ENCODE measurements around the gene SSC5D. TPM values are rescaled to one million over a fixed set of nuclear protein-coding genes. Genes with fewer than 3 reads are reported as not detected.
A peak's percentile ranks its signal among the peaks of the same experiment; 100 is the strongest.

SSC5D gene
- polyA plus RNA-seq, 4 donors = 1.9 to 7.0 (median 3.1) TPM

DNA sequence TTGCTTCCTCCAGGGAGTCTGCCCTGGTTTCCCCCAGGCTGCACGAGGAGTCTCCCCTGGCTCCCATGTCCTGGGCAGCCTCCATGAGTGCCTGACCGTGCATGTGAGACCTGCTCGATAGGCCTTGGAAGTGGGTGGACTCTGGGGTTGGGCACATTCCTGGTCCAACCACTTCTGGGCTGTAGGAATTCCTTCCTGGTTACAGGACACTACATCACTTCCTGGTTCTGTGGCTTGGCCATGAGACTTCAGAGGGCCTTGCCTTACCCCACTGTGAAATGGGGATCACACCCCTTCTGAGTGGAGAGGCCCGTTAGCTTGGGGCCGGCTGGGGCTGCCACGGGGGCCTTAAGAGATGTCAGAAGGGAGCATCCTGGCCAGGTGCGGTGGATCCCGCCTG, 15.8 kb upstream of the SSC5D start:
- DNase-seq (ENCODE audit: low read depth in 4 of 4, low spot score in 3 of 4) = no peak

DNA sequence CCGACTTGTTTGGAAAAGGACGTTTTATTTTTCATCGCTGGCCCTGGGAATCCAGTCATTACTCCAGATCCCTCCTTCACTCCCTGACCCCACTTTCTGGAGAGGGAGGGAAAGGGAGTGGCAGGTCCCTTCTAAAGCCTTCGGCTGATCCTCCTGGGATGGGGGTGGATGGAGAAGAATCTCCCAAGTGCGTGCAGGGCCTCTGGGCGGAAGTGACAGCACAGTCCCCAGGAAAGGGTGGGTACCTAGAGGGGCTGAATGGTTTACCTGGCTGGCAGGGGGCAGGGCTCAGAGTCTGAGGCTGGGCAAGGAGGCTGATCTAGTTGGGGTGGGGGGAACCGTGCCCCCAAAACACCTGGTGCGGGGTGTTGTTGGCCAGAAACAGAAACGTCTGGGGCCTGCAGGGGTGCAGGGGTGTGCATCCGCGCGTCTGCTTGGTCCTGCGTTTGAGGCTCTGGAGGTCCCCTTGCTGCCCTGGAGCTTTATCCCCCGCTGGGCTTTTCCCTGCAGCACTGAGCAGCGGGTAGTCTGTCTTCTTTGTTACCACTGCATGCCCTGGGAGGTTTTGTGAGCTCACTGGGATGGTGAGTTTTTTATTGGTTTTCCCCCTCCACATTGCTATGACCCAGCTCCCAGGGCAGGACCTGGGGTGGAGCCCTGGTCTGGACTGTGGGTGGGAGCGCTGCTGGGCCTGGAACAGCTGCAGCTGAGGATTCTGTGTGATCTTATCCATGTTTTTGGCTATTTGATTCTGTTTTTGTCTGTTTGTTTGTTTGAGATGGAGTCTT, 14.8 kb upstream of the SSC5D start:
- no peak for DNase-seq (ENCODE audit: low read depth in 4 of 4, low spot score in 3 of 4)

DNA sequence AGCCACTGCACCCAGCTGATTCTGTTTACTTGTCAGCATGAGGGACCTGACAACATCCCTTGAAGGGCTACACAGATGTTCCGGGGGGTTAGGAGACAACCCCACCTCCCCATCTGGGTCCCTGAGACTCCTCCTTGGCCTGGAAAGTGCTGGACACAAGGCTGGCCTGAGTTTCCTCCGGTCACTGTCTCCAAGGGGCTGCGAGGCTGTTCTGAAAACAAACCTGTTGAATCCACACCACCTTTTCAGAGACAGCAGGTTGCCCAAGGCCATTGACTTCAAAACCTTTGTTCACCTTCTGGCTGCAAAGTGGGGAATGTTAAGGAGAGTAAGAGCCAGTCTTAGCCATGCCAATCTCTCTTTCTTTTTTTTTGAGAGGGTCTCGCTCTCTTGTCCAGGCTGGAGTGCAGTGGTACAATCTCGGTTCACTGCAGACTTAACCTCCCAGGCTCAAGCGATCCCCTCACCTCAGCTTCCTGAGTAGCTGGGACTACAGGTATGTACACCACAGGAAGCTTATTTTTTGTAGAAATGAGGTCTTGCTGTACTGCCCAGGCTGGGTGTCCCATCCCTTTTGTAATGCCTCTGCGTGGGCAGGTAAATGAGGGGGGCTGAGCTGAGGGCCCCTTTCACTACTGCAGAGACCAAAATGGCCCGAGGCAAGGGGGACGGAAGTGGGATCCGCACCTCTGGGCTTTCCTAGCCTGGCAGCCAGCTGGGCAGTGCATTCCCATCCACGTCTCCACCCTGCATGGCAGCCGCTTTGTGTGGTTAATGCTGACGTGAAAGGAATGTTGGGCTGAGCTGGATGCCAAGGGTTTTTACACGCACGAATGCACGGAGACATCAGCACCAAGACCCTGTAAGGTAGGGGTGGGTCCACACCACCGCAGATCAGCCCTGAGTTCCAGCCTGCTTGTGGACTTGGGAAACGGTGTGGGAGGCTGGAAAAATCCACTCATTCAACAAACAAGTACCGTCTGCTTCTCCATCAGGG, 13.7 kb upstream of the SSC5D start:
- DNase-seq (ENCODE audit: low read depth in 4 of 4, low spot score in 3 of 4) = no peak

DNA sequence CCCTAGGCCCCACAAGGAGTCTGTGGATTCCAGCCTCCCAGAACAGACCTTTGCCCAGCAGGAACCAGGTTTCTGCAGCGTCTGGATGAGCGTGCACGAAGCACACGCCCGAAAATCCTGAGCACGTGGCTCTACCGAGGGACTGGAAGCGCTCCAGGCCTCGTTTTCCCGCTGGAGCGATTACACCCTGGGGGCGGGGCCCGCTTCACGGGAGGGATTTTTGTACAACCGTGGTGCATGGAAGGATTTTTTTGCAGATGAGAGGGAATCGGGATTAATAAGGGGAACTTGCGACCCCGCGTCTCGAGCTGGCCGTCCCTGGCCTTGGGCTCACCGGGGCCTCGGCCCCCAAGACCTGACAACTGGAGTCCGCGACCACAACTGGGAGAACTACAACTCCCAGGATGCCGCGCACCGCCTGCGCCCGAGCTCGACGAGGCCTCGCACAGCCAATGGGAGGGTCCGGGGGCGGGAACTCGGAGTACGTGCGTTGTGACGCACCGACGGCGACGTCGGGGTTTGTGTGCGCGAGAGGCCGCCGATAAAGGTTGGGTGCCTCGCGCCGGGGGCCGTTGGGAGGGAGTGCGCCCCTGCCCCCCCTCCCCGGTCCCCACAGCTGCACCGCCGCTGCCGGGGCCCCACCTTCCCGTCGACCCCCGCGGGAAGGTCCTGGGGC, 12.0 kb upstream of the SSC5D start, which contains the start of gene ZNF628:
Gene ZNF628 (plus strand): TSS at position 518 of the 676 bp plus-strand sequence. CDS start 3,294 bp downstream, outside the sequence.
- peak; percentile 93 to 98 (median 97) for DNase-seq (ENCODE audit: low read depth in 4 of 4, low spot score in 3 of 4)

DNA sequence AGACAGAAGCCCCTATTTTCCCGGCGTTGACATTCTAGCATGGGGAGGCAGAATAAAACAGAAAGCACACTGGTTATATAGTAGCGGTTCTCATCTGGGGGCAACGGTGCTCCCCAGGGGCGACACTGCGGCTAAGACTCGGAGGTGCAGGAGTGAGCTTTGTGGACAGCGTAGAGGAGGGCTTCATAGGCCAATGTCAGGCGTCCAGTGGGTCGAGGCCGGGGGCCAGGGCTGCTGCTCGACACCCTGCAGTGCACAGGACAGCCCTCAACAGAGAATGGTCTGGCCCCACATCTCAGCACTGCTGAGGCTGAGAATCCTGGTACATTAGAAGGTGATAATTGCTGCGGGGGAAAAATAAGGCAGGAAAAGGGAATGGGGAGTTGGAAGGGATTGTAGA, 10.3 kb upstream of the SSC5D start:
- DNase-seq (ENCODE audit: low read depth in 4 of 4, low spot score in 3 of 4) = no peak

DNA sequence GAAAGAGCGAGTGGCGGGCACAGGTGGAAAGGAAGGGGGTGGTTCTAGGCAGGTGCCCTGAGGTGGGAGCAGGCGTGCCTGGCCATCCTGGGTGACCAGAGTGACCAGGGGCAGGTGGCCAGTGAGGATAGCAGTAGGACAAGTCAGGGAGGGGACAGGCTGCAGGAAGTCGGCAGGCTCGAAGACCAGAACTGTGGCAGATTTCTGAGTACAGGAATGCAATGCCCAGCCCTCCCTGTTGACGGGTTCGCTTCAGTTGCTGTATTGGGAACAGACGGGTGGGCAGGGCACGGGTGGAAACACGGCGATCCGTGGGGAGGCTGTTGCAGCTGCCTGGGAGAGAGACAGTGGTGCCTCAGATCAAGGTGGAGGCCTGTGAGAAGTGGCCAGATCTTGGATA, 9.9 kb upstream of the SSC5D start:
- no peak for DNase-seq (ENCODE audit: low read depth in 4 of 4, low spot score in 3 of 4)

DNA sequence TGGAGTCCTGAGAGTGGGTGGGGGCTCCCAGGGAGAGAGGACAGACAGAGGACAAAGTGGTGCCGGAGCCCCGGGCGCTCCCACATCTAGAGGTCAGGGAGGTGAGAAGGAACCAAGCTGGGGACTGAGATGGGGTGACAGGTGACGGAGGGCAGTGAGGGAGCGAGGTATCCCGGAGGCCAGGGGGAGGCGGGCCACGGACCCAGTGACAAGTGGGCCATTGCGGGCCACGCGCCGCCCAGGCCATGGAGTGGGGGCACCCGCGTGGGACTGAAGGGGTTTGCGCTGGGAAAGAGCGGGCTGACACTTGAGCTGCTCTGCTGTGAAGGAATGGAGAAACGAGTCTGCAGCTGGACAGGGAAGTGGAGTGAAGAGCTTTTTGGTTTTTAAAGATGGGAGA, 9.2 kb upstream of the SSC5D start:
- no peak for DNase-seq (ENCODE audit: low read depth in 4 of 4, low spot score in 3 of 4)

DNA sequence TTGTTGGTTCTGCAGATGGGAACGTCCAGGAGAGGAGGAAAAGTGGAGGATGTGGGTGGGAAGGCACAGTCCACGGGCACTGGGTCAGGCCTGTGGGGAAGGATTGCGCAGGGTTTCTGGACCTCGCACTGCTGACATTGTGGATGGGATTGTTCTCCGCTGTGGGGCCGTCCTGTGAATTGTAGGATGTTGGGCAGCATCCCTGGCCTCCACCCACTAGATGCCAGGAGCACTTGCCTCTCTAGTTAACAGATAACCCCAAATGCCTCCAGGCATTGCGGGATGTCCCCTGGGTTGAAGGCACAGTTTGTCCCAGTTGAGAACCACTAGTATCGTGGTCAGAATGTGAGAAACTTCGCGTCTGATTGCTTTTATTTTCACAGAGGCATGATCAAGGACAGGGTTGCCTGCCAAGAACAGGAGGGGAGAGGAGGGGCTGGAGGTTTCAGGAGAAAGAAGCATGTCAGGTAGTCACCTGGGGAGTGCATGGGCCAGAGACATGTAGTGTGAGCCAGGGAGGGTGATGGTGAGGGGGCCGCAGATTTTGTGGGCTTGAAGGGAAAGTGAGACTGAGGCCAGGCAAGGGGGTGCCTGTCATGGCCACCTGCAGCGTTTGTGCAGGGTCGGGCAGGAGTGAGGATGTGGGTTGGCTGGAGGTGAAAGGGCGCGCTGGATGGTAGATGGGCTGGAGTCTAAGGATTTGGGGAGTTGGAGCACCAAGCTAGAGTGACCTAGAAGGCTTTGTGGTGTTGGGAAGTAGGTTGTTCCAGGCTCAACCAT, 8.6 kb upstream of the SSC5D start:
- no peak for DNase-seq (ENCODE audit: low read depth in 4 of 4, low spot score in 3 of 4)

DNA sequence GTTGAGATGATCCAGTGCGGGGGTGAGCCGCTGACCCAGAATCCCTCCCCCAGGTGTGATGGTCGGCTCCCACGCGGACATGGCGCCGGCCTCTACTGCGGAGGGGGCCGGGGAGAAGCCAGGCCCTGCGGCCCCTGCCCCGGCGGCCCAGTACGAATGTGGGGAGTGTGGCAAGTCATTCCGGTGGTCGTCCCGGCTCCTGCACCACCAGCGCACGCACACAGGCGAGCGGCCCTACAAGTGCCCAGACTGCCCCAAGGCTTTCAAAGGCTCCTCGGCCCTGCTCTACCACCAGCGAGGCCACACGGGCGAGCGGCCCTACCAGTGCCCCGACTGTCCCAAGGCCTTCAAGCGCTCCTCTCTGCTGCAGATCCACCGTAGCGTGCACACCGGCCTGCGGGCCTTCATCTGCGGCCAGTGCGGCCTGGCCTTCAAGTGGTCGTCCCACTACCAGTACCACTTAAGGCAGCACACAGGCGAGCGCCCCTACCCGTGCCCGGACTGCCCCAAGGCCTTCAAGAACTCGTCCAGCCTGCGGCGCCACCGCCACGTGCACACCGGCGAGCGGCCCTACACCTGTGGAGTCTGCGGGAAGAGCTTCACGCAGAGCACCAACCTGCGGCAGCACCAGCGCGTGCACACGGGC, 7.0 kb upstream of the SSC5D start:
- no peak for DNase-seq (ENCODE audit: low read depth in 4 of 4, low spot score in 3 of 4)

DNA sequence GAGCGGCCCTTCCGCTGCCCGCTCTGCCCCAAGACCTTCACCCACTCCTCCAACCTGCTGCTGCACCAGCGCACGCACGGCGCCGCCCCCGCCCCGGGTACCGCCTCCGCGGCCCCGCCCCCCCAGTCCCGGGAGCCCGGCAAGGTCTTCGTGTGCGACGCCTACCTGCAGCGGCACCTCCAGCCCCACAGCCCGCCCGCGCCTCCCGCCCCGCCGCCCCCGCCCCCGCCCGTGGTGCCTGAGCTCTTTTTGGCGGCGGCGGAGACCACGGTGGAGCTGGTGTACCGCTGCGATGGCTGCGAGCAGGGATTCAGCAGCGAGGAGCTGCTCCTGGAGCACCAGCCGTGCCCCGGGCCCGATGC, 6.5 kb upstream of the SSC5D start:
- DNase-seq (ENCODE audit: low read depth in 4 of 4, low spot score in 3 of 4) = no peak

DNA sequence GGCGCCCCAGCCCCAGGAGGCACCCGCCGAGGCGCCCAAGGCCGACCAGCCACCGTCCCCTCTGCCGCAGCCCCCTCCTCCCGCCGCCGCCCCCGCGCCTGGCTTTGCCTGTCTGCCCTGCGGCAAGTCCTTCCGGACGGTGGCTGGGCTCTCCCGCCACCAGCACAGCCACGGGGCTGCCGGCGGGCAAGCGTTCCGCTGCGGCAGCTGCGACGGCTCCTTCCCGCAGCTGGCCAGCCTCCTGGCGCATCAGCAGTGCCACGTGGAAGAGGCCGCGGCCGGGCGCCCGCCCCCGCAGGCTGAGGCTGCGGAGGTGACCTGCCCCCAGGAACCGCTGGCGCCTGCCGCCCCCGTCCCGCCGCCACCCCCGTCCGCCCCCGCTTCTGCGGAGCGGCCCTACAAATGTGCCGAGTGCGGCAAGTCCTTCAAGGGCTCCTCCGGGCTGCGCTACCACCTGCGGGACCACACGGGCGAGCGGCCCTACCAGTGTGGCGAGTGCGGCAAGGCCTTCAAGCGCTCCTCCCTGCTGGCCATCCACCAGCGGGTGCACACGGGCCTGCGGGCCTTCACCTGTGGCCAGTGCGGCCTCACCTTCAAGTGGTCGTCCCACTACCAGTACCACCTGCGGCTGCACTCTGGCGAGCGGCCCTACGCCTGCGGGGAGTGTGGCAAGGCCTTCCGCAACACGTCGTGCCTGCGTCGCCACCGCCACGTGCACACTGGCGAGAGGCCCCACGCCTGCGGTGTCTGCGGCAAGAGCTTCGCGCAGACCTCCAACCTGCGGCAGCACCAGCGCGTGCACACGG, 5.9 kb upstream of the SSC5D start:
- no peak for DNase-seq (ENCODE audit: low read depth in 4 of 4, low spot score in 3 of 4)

DNA sequence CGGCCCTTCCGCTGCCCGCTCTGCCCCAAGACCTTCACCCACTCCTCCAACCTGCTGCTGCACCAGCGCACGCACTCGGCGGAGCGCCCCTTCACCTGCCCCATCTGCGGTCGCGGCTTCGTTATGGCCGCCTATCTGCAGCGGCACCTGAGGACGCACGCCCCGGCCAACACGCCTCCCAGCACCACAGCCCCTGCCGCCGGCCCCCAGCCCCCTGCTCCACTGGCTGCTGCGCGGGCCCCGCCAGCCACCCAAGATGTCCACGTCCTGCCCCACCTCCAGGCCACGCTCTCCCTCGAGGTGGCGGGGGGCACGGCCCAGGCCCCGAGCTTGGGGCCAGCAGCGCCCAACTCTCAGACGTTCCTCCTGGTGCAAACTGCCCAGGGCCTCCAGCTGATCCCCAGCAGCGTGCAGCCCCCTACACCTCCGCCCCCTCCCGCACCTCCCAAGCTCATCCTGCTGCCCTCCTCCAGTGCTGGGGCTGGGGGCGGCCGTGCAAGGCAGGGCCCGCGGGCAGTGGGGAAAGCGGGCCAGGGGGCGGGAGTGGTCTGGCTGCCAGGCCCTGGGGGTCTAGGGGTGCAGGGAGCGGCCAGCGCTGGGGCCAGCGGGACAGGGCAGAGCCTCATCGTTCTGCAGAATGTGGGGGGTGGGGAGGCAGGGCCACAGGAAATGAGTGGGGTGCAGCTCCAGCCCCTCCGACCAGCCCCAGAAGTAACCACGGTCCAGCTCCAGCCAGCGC, 5.1 kb upstream of the SSC5D start:
- no peak for DNase-seq (ENCODE audit: low read depth in 4 of 4, low spot score in 3 of 4)

DNA sequence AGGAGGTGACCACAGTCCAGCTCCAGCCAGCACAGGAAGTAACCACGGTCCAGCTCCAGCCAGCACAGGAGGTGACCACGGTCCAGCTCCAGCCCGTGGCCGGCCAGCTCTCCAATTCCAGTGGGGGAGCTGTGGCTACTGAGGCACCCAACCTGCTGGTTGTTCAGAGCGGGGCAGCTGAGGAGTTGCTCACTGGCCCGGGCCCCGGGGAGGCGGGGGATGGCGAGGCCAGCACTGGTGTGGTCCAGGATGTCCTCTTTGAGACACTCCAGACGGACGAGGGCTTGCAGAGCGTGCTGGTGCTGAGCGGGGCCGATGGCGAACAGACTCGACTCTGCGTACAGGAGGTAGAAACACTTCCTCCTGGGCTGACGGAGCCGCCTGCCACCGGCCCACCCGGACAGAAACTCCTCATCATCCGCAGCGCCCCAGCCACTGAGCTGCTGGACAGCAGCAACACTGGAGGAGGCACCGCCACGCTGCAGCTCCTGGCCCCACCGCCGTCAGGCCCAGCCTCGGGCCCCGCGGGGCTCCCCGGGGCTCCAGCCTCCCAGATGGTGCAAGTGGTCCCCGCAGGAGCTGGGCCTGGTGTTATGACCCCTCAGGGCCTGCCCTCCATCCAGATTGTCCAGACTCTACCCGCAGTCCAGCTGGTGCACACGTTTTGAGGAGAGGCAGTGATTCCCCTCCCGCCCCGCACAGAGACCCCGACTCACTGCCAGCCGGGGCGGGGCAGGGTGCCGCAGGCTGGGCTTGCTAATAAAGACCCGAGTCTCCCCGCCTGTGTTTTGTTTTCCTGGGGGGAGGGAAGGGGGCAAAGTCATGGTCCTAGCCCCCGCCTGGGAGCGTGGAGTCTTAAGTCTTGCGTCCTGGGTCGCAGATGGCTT, 4.3 kb upstream of the SSC5D start:
- no peak for DNase-seq (ENCODE audit: low read depth in 4 of 4, low spot score in 3 of 4)

DNA sequence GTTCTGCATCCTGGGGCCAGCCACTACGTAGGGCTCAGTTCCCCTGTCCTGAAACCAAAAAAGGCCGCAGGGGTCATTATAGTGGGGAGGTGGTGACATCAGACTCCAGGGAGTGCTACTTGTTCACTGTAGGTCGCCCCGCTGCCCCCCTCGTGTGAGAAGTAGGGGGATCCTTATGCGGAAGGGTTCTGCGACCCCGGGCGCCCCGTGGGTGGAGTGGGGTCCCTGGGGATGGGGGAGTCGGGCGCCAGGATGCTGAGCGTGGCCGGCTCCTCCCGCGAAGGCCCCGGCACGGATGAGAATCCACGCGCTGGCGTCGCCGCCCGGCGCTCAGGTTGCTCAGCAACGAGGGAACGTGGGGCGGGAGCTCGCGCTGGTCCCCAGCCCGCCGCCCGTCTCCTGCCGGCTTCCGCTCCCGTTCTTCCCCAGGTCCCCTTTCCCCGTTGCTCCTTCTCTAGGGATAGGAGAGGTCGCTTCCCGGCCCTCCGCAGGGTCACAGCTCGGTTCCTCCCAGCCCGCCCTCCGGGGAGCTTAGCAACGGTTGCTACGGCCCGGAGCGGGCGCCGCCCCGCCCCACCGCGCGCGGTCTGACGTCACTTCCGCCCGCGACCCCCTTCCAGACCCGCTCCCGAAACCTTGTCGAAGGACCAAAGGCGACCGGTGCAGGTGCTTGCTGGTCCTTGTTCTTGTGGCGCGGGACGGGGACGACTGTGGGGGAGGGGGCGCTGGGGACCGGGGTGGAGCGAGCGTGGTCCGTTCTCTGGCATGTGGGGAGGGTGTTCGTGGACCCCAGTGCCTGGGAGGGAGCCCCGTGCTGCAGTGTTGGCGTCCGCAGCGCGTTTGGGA, 3.4 kb upstream of the SSC5D start, which contains the start of gene NAT14:
Gene NAT14 (plus strand): TSS at position 596 of the 846 bp plus-strand sequence. CDS start 521 bp downstream, outside the sequence.
- DNase-seq (ENCODE audit: low read depth in 4 of 4, low spot score in 3 of 4) = no peak

DNA sequence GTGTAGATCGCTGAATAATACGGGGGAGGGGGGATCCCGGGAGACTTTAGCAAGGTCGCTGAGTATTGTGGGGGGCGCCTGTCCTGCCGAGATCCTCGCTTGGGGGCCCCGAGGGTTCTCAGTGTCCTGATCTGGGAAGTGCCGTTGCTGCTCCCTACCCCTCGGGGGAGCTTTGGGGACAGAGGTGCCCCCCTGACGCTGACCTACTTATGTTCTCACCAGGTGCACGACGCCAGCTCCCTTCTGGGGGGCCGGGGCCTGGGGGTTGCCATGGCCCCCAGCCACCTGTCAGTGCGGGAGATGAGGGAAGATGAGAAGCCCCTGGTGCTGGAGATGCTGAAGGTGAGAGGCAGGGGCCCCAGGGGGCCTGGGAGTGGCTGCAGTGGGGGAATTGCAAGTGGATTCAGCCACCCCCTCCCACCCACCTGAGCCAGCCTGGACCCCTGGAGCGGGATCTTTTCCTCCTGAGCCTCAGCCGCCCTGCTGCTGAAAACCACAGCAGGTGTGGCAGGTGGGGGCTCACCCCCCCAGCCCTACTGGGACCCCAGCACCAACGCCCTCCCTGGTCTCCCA, 2.7 kb upstream of the SSC5D start:
- no peak for DNase-seq (ENCODE audit: low read depth in 4 of 4, low spot score in 3 of 4)
